Caco-2 (cell line): ENCODE results near the gene GNA14. TPM values are rescaled to one million over a fixed set of nuclear protein-coding genes. Genes with fewer than 3 reads are reported as not detected.
A peak's percentile ranks its signal among the peaks of the same experiment; 100 is the strongest.

ENCODE experiments used
- BruUV-seq: library from RNA; stranded (reverse); fragments of 400-500 nt; replicated peaks from 2 replicates; lab custom pipeline; 2021; lab: Mats Ljungman, UMichigan
- CTCF ChIA-PET: fragments of 300-600 bp; sonication (Branson Sonifier 250); formaldehyde crosslinking; loops from one replicate; lab custom pipeline; 2022; ENCODE audit warnings: antibody characterized with exemption; lab: Charles Lee
- POLR2A ChIA-PET: fragments of 300-600 bp; sonication (Branson Sonifier 250); formaldehyde crosslinking; loops from one replicate; lab custom pipeline; 2022; ENCODE audit warnings: antibody characterized with exemption; lab: Charles Lee
- DNase-seq, 2 experiments: peaks; one replicate each; pipeline versions ENCODE4 v3.0.0 to v3.0.0-alpha.2; 2020 to 2022
- H3K27me3 ChIP-seq: replicated peaks from 2 replicates; pipeline ENCODE4 v1.6.0; 2011; ENCODE audit warnings: low read length; ENCODE audit not compliant: control insufficient read depth, insufficient read depth
- H3K36me3 ChIP-seq: 2 replicates; pipeline ENCODE4 v1.5.1; 2011; ENCODE audit warnings: low read length; ENCODE audit not compliant: control insufficient read depth, insufficient read depth
- H3K4me1 ChIP-seq: fragments of 250-450 bp; sonication (Bioruptor Pico); 2 replicates; pipeline ENCODE4 v1.5.1; 2020; ENCODE audit warnings: mild to moderate bottlenecking
- H3K4me3 ChIP-seq: 2 replicates; pipeline ENCODE4 v1.5.1; 2011; ENCODE audit warnings: low read depth, mild to moderate bottlenecking, control low read depth, low read length
- H3K9me3 ChIP-seq: fragments of 250-450 bp; sonication (Bioruptor Pico); 2 replicates; pipeline ENCODE4 v1.5.1; 2020; ENCODE audit warnings: mild to moderate bottlenecking, moderate library complexity
- H3K27ac Mint-ChIP-seq: one replicate; pipeline ENCODE4 v1.8.0; 2022; ENCODE audit warnings: mixed read lengths; ENCODE audit not compliant: unreplicated experiment
- H3K27me3 Mint-ChIP-seq: one replicate; pipeline ENCODE4 v1.8.0; 2022; ENCODE audit warnings: mixed read lengths; ENCODE audit not compliant: insufficient read depth, unreplicated experiment
- H3K36me3 Mint-ChIP-seq: one replicate; pipeline ENCODE4 v1.8.0; 2022; ENCODE audit warnings: mild to moderate bottlenecking, mixed read lengths; ENCODE audit not compliant: insufficient read depth, unreplicated experiment
- H3K4me1 Mint-ChIP-seq: one replicate; pipeline ENCODE4 v1.8.0; 2022; ENCODE audit warnings: low read depth, mixed read lengths; ENCODE audit not compliant: unreplicated experiment
- H3K4me3 Mint-ChIP-seq: one replicate; pipeline ENCODE4 v1.8.0; 2022; ENCODE audit warnings: mild to moderate bottlenecking, moderate library complexity, mixed read lengths; ENCODE audit not compliant: unreplicated experiment
- H3K9me3 Mint-ChIP-seq: one replicate; pipeline ENCODE4 v1.8.0; 2022; ENCODE audit warnings: mixed read lengths; ENCODE audit not compliant: unreplicated experiment
- intact Hi-C: fragments of 100-400 bp; cut with micrococcal nuclease; formaldehyde crosslinking; loops from one replicate; pipeline ENCODE4 v1.10.0; 2022; ENCODE audit not compliant: unreplicated experiment
- total RNA-seq: library from RNA; stranded (reverse); gene quantifications from 2 replicates; pipeline ENCODE4 v1.2.3, GENCODE V29; 2022
- TF ChIP-seq, protein P1 (sequence below), 2 experiments: fragments of 200-600 bp in 1 of 2; IDR thresholded peaks; 1 replicate in 1 of 2; 2 replicates in 1 of 2; pipeline versions ENCODE4 v1.5.1 to v1.8.0; 2011 to 2022; ENCODE audit warnings: antibody characterized with exemption in 1 of 2, control low read depth in 1 of 2, inconsistent platforms in 1 of 2, low read depth in 1 of 2, low read length in 1 of 2, mild to moderate bottlenecking in 1 of 2, moderate library complexity in 1 of 2; ENCODE audit not compliant: insufficient read depth in 1 of 2, severe bottlenecking in 1 of 2, unreplicated experiment in 1 of 2

GNA14 gene
- total RNA-seq, 1 experiment from 2014 or later = not detected

DNA sequence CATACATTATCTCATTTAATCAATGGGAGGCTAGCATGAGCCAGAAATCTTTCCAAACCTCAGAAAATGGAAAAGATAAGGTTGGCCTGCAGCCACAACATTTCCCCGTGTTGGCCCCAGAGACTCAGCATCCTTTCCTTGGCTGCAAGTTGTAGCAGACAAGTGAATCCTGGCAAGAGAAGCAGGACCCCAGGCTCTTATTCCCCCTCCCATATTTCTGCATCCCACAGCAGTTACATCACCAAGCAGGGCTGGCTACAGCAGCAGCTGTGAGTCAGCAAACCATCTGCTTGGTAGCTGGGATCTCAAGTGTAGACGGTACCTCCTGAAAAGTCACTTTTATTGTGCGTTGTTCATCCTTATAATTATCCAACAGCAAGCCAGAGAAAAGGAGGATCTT, 212.4 kb downstream of the GNA14 start:
- H3K36me3 Mint-ChIP-seq = no peaks in the 10 kb centered on the region
- no peak overlapping the region for H3K27ac Mint-ChIP-seq
- Histone ChIP-seq H3K27me3 (no peaks in the 10 kb centered on the region), H3K9me3 (no peaks in the 10 kb centered on the region), H3K4me1 (no peaks in the 10 kb centered on the region), H3K4me3 (no peak overlapping the region), H3K36me3 (no peaks in the 10 kb centered on the region)
- intact Hi-C loops = no loop called here
- POLR2A ChIA-PET = no interaction called here
- no peaks in the 10 kb centered on the region for H3K9me3 Mint-ChIP-seq
- no peaks in the 10 kb centered on the region for H3K27me3 Mint-ChIP-seq
- CTCF ChIA-PET = no interaction called here
- no peak for DNase-seq
- no peak overlapping the region for H3K4me3 Mint-ChIP-seq
- BruUV-seq = no TSS peak
- TF ChIP-seq, protein P1, sequence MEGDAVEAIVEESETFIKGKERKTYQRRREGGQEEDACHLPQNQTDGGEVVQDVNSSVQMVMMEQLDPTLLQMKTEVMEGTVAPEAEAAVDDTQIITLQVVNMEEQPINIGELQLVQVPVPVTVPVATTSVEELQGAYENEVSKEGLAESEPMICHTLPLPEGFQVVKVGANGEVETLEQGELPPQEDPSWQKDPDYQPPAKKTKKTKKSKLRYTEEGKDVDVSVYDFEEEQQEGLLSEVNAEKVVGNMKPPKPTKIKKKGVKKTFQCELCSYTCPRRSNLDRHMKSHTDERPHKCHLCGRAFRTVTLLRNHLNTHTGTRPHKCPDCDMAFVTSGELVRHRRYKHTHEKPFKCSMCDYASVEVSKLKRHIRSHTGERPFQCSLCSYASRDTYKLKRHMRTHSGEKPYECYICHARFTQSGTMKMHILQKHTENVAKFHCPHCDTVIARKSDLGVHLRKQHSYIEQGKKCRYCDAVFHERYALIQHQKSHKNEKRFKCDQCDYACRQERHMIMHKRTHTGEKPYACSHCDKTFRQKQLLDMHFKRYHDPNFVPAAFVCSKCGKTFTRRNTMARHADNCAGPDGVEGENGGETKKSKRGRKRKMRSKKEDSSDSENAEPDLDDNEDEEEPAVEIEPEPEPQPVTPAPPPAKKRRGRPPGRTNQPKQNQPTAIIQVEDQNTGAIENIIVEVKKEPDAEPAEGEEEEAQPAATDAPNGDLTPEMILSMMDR (IDR thresholded peaks at IDR 0.05; ENCODE audit: insufficient read depth in 1 of 2, low read depth in 1 of 2, low read length in 1 of 2, severe bottlenecking in 1 of 2, unreplicated experiment in 1 of 2) = no peak
- no peaks in the 10 kb centered on the region for H3K4me1 Mint-ChIP-seq

DNA sequence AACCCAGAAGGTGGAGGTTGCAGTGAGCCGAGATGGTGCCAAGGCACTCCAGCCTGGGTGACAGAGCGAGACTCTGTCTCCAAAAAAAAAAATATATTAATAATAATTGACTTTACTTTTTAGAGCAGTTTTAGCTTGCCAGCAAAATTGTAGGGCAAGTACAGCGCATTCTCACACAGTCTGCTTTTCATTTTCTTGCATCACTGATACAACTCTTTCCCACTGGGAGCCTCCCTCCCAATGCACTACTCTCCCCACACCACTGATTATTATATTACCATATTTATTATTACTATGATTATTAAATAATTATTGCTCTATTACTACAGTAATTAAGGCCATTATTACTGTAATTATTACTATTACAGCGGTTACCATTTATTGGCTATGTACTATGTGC, 212.8 kb downstream of the GNA14 start:
- Histone ChIP-seq H3K4me3 (no peak overlapping the region), H3K27me3 (no peaks in the 10 kb centered on the region), H3K9me3 (no peaks in the 10 kb centered on the region), H3K36me3 (no peaks in the 10 kb centered on the region), H3K4me1 (no peaks in the 10 kb centered on the region)
- ChIA-PET CTCF (no interaction called here), POLR2A (no interaction called here)
- Mint-ChIP-seq H3K4me1 (no peaks in the 10 kb centered on the region), H3K9me3 (no peaks in the 10 kb centered on the region), H3K27ac (no peak overlapping the region), H3K36me3 (no peaks in the 10 kb centered on the region), H3K27me3 (no peaks in the 10 kb centered on the region), H3K4me3 (no peak overlapping the region)
- TF ChIP-seq, protein P1 (IDR thresholded peaks at IDR 0.05; ENCODE audit: insufficient read depth in 1 of 2, low read depth in 1 of 2, low read length in 1 of 2, severe bottlenecking in 1 of 2, unreplicated experiment in 1 of 2) = no peak
- no TSS peak for BruUV-seq
- no peak for DNase-seq
- intact Hi-C loops = no loop called here

DNA sequence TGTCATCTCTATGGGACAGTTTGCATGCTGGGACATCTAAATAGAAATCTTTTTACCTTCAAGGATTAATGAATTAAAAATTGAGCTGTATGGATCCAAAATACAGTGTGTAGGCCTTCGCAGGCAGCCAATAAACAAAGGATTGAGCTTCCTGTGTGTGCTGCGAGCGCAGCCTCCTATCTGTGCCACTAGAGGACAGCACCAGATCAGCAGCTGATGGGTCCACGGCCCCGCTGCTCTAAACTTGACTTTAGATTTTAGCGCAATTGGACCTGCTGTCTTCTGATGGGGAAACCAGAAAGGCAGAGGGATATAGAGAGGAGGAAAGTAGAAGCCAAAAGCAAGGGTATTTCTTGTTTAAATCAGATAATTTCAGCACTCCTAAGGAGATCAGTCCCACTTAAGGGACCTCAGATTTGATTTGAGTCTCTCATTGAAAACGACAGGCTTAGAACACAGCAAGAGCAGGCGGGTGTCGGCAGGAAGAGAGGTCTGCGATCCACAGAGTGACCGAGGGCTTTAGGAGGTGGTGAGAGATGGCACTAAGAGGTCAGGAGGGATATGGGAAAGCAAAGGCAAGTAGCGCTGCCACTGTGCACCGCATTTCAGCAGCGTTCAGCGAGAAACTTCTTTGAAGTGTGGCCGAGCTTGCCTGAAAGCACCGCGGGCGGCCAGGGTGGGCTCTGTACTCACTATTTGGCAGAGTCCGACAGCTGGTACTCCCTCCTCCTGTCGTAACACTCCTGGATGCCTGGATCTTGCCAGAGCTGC, 214.3 kb downstream of the GNA14 start:
- POLR2A ChIA-PET = no interaction called here
- no peak overlapping the region for H3K4me3 ChIP-seq
- no peaks in the 10 kb centered on the region for H3K9me3 ChIP-seq
- Mint-ChIP-seq H3K27me3 (no peaks in the 10 kb centered on the region), H3K4me1 (no peaks in the 10 kb centered on the region), H3K27ac (no peak overlapping the region), H3K4me3 (no peak overlapping the region), H3K9me3 (no peaks in the 10 kb centered on the region), H3K36me3 (no peaks in the 10 kb centered on the region)
- BruUV-seq = no TSS peak
- no peaks in the 10 kb centered on the region for H3K4me1 ChIP-seq
- intact Hi-C loops = no loop called here
- no peaks in the 10 kb centered on the region for H3K27me3 ChIP-seq
- peak in 1 of 2 experiments; percentile 13 for DNase-seq
- CTCF ChIA-PET = interaction anchor here (0.5 to 1.6 kb wide), 3 partner anchors 16 to 318 kb away, joined by 3 to 7 read pairs (median 5); no protein-coding TSS in a partner anchor
- TF ChIP-seq, protein P1 (IDR thresholded peaks at IDR 0.05; ENCODE audit: insufficient read depth in 1 of 2, low read depth in 1 of 2, low read length in 1 of 2, severe bottlenecking in 1 of 2, unreplicated experiment in 1 of 2) = peak; percentile 22 to 68
- H3K36me3 ChIP-seq = no peaks in the 10 kb centered on the region
